A549 (cell line): Measurements from ENCODE around the gene ARRDC5. TPM values are rescaled to one million over a fixed set of nuclear protein-coding genes. Genes with fewer than 3 reads are reported as not detected.

ENCODE experiments used
- ATAC-seq, 2 experiments: fragments of 200-7000 bp in 1 of 2; fragments of >200 bp in 1 of 2; cut with Nextera tagmentation in 1 of 2; cut with Tn5 transposase in 1 of 2; 3 replicates each; pipeline versions ENCODE4 v1.8.0 to v1.9.1; 2018 to 2020; ENCODE audit warnings: mild to moderate bottlenecking in 1 of 2, moderate library complexity in 1 of 2
- CTCF ChIA-PET: fragments of 300-600 bp; sonication (Branson Sonifier 250); formaldehyde crosslinking; extraction: SDS; loops from one replicate; lab custom pipeline; 2021; ENCODE audit warnings: antibody characterized with exemption, inconsistent platforms; lab: Yijun Ruan, JAX
- POLR2A ChIA-PET: fragments of 350-600 bp; formaldehyde crosslinking; extraction: SDS; loops from one replicate; lab custom pipeline; 2021; ENCODE audit warnings: antibody characterized with exemption, inconsistent platforms; lab: Yijun Ruan, JAX
- DNase-seq, 2 experiments: peaks; one replicate each; pipeline versions ENCODE4 v3.0.0 to v3.0.0-alpha.2; 2011 to 2016; ENCODE audit warnings: low read depth in 1 of 2, low spot score in 1 of 2
- FAIRE-seq: peaks from 2 replicates; lab custom pipeline; 2011; peaks lifted over from hg19 to GRCh38; lab: Jason Lieb, UNC
- H3K27ac ChIP-seq, 2 experiments: fragments of >200 bp; sonication (Bioruptor Twin); formaldehyde crosslinking; 3 replicates each; pipeline ENCODE4 v1.5.1; 2016 to 2017
- H3K4me1 ChIP-seq: fragments of >200 bp; sonication (Bioruptor Twin); formaldehyde crosslinking; 3 replicates; pipeline ENCODE4 v1.6.1; 2016
- H3K4me2 ChIP-seq: fragments of >200 bp; sonication (Bioruptor Twin); formaldehyde crosslinking; 3 replicates; pipeline ENCODE4 v1.6.1; 2016
- H3K4me3 ChIP-seq: fragments of >200 bp; sonication (Bioruptor Twin); formaldehyde crosslinking; 3 replicates; pipeline ENCODE4 v1.5.1; 2016
- H3K9me3 ChIP-seq: fragments of >200 bp; sonication (Bioruptor Twin); formaldehyde crosslinking; 3 replicates; pipeline ENCODE4 v1.6.1; 2016
- BCL3 ChIP-seq: fragments of >200 bp; sonication (Bioruptor Twin); formaldehyde crosslinking; IDR thresholded peaks from 3 replicates; pipeline ENCODE4 v1.6.1; 2016
- BHLHE40 ChIP-seq: IDR thresholded peaks from 2 replicates; pipeline ENCODE4 v1.6.1; 2012; ENCODE audit warnings: low read depth, low read length, inconsistent platforms
- CBX2 ChIP-seq: fragments of 200-600 bp; sonication (generic); IDR thresholded peaks from 2 replicates; pipeline ENCODE4 v1.6.1; 2016; ENCODE audit warnings: low read depth, mild to moderate bottlenecking, borderline replicate concordance
- CTCF ChIP-seq: fragments of >200 bp; sonication (Bioruptor Twin); formaldehyde crosslinking; IDR thresholded peaks from 3 replicates; pipeline ENCODE4 v1.5.1; 2016
- EHF ChIP-seq: fragments of 250-450 bp; sonication (Bioruptor Pico); IDR thresholded peaks from 2 replicates; pipeline ENCODE4 v1.5.0; 2020; ENCODE audit warnings: mild to moderate bottlenecking
- EHMT2 ChIP-seq: fragments of 200-600 bp; sonication (generic); IDR thresholded peaks from 2 replicates; pipeline ENCODE4 v1.6.1; 2016; ENCODE audit warnings: antibody characterized with exemption, low read depth, mild to moderate bottlenecking, moderate library complexity
- FOSB ChIP-seq: fragments of 250-450 bp; sonication (Bioruptor Pico); IDR thresholded peaks from 2 replicates; pipeline ENCODE4 v1.5.0; 2020; ENCODE audit warnings: mild to moderate bottlenecking, moderate library complexity
- HMGXB4 ChIP-seq: fragments of 250-450 bp; sonication (Bioruptor Pico); IDR thresholded peaks from 2 replicates; pipeline ENCODE4 v1.5.0; 2021; ENCODE audit warnings: mild to moderate bottlenecking, moderate library complexity, borderline replicate concordance
- MYC ChIP-seq: IDR thresholded peaks from 2 replicates; pipeline ENCODE4 v1.6.1; 2012; ENCODE audit warnings: mild to moderate bottlenecking, inconsistent platforms, low read length, improper control_type of control experiment, borderline replicate concordance
- NFE2L2 ChIP-seq: fragments of 150-350 bp; conservative IDR thresholded peaks from 2 replicates; pipeline ENCODE4 v1.6.1; 2014; ENCODE audit warnings: low read length
- POLR2A ChIP-seq: IDR thresholded peaks from 2 replicates; pipeline ENCODE4 v1.6.1; 2012; ENCODE audit warnings: mild to moderate bottlenecking, low read length
- POLR2AphosphoS2 ChIP-seq: conservative IDR thresholded peaks from 2 replicates; pipeline ENCODE4 v1.6.1; 2012; ENCODE audit warnings: low read length, improper control_type of control experiment, inconsistent platforms
- RFX5 ChIP-seq: fragments of 450-650 bp; IDR thresholded peaks from 2 replicates; pipeline ENCODE4 v1.7.1; 2014; ENCODE audit warnings: antibody characterized with exemption, mild to moderate bottlenecking, moderate library complexity
- SMC3 ChIP-seq: fragments of >200 bp; sonication (Bioruptor Twin); formaldehyde crosslinking; IDR thresholded peaks from 3 replicates; pipeline ENCODE4 v1.6.1; 2018; ENCODE audit warnings: inconsistent platforms
- TFCP2L1 ChIP-seq: fragments of 250-450 bp; sonication (Bioruptor Pico); IDR thresholded peaks from 2 replicates; pipeline ENCODE4 v1.5.0; 2021; ENCODE audit warnings: mild to moderate bottlenecking
- TP53 ChIP-seq: fragments of 250-450 bp; sonication (Bioruptor Pico); IDR thresholded peaks from 2 replicates; pipeline ENCODE4 v1.5.0; 2021; ENCODE audit warnings: mild to moderate bottlenecking, moderate library complexity
- ZFP36 ChIP-seq: fragments of 450-650 bp; IDR thresholded peaks from 2 replicates; pipeline ENCODE4 v1.6.1; 2014; ENCODE audit warnings: borderline replicate concordance; ENCODE audit not compliant: partially characterized antibody
- WGBS: methylation state at CpG from one replicate; pipeline ENCODE4 v1.1.6; 2017; ENCODE audit errors: missing lambda C conversion rate; 5-methylcytosine and 5-hydroxymethylcytosine counted together
- polyA plus RNA-seq, 4 experiments: library from polyadenylated mRNA; depleted of rRNA in 3 of 4; stranded (reverse); fragments of >200 nt; fragmentation: RNase III in 1 of 4; extraction: RNeasy Plus Mini Kit Qiagen cat#74134 plus additional on column Dnase treatment in 1 of 4; gene quantifications; 2 replicates in 3 of 4; 3 replicates in 1 of 4; pipeline ENCODE4 v1.2.3, GENCODE V29; 2011 to 2017

Gene ARRDC5
- polyA plus RNA-seq, 2 of the 4 experiments (the other 2 are of a cell fraction): not detected

- no peak overlapping the region for H3K4me2 ChIP-seq
- no peak for DNase-seq
- POLR2A ChIA-PET: no interaction called here
These were observed 24.8 kb downstream of the ARRDC5 start for GRCh38 chr19:4877753-4878490.

GRCh38 chr19:4873930-4874329, 28.8 kb downstream of the ARRDC5 start:
- FAIRE-seq (no peak), ATAC-seq (no peak), DNase-seq (no peak)
- H3K9me3 ChIP-seq: no peaks in the 10 kb centered on the region
- H3K4me2 ChIP-seq: no peak overlapping the region
- ChIA-PET CTCF (interaction anchor here (1.2 to 10.5 kb wide), 5 partner anchors 24 to 158 kb away, joined by 4 to 170 read pairs (median 40); partner anchors contain the start of genes ARRDC5 and UHRF1), POLR2A (no interaction called here)
- no peak for TF ChIP-seq RFX5
- no peak for TF ChIP-seq CTCF
- TF ChIP-seq NFE2L2: no peak
- peak; percentile 87 for TF ChIP-seq ZFP36
- 90% methylated on average over 3 of the region's 3 CpGs for whole genome bisulfite sequencing
- peaks cover 22% of the 10 kb centered on the region for H3K4me1 ChIP-seq
- H3K27ac ChIP-seq: no peak overlapping the region
- H3K4me3 ChIP-seq: no peak overlapping the region

More at GRCh38 chr19:4877753-4878490, 24.8 kb downstream of the ARRDC5 start:
- 73% methylated on average over 11 of the region's 30 CpGs for WGBS
- no peak for TF ChIP-seq EHF (CRISPR knock-in tag)
- no peak for TF ChIP-seq HMGXB4
- TF ChIP-seq EHMT2: no peak
- TF ChIP-seq BCL3: no peak
- no peak for TF ChIP-seq MYC
- TF ChIP-seq TFCP2L1 (CRISPR knock-in tag): no peak
- no peak for TF ChIP-seq SMC3
- TF ChIP-seq BHLHE40: no peak
- no peak for TF ChIP-seq FOSB (CRISPR knock-in tag)
- no peak for TF ChIP-seq POLR2A
- no peak for TF ChIP-seq POLR2AphosphoS2
- Histone ChIP-seq H3K4me3 (no peak overlapping the region), H3K27ac (0 out of 6 replicates have a peak overlapping the region, but pooled peaks of 1 of the 2 experiments have one; percentile 13), H3K9me3 (no peaks in the 10 kb centered on the region), H3K4me1 (no peaks in the 10 kb centered on the region)
- CTCF ChIA-PET: interaction anchor here (0.8 to 1.8 kb wide), 2 partner anchors 14 to 34 kb away, joined by 3 to 8 read pairs; no protein-coding TSS in a partner anchor
- no peak; a peak in 1 of 6 replicates for ATAC-seq
- no peak for FAIRE-seq

GRCh38 chr19:4871711-4872110, 31.0 kb downstream of the ARRDC5 start:
- 71% methylated on average over 6 of the region's 6 CpGs for WGBS
- Histone ChIP-seq H3K4me1 (peaks cover 31% of the 10 kb centered on the region), H3K4me2 (no peak overlapping the region; the same call in 2 of the 3 replicates), H3K4me3 (no peak overlapping the region), H3K27ac (peak overlapping the region; percentile 90 to 94; a peak in 4 of 6 replicates), H3K9me3 (no peaks in the 10 kb centered on the region)
- DNase-seq (no peak), ATAC-seq (no peak), FAIRE-seq (no peak)
- POLR2A ChIA-PET: no interaction called here
- CTCF ChIA-PET: interaction anchor here (0.7 to 10.5 kb wide), 13 partner anchors 20 to 167 kb away, joined by 3 to 170 read pairs (median 4); partner anchors contain the start of genes ARRDC5 and UHRF1
- TF ChIP-seq ZFP36: peak; percentile 30
- TF ChIP-seq CBX2: no peak
- no peak for TF ChIP-seq TP53 (CRISPR knock-in tag)
- TF ChIP-seq, all 56 proteins: peak for 1
